Inflammatory macrophage treated with lipopolysaccharide for 4 hours (primary cell): ENCODE results near the gene MGST2.
A peak's percentile ranks its signal among the peaks of the same experiment; 100 is the strongest.

Experiments
- DNase-seq: peaks from one replicate; pipeline ENCODE4 v3.0.0-alpha.2; 2020

Gene MGST2

DNA sequence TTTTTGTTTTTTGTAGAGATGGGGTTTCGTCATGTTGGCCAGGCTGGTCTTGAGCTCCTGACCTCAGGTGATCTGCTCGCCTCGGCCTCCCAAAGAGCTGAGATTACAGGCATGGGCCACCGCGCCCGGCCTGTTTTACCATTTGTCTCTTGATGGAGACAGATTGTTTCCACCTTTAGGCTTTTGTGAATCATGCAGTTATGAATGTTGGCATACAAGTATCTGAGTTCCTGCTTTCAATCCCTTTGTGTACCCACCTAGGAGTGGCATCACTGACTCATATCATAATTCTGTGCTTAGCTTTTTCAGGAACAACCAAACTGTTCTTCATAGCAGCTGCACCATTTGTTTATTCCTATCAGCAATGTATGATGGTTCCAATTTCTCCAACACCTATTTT lies 20.2 kb upstream of the MGST2 start:
- no peak for DNase-seq

DNA sequence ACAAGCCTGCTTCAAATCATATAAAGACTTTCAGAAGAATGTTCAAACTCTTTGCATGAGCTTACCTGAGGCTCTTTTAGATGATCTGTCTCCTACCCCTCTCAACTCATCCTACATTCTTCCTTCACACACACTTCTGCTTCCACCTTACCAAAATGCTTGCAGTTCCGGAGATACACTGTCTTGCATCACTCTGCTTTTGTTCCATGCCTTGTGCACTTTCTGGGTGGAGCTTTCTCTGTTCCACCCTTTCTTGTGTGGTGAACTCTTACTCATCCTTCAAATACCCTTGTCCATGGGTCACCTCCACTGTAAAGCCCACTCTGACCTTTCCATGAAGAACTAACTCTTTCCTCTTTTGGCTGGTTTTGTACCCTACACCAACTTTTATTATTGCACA lies 18.4 kb upstream of the MGST2 start:
- DNase-seq = no peak

DNA sequence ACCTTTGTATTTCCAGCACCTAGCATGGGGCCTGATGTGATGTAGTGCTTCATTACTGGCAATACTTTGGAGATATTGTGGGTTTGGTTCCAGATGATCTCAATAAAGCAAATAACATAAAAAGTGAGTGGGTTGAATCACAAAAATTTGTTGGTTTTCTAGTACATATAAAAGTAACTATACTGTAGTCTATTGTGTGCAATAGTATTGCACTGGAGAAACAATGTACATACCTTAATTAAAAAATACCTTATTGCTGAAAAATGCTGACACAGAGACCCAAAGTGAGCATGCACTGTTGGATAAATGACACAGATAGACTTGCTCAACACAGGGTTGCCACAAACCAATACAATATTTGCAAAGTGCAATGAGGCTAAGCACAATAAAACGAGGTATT lies 17.7 kb upstream of the MGST2 start:
- DNase-seq = no peak

DNA sequence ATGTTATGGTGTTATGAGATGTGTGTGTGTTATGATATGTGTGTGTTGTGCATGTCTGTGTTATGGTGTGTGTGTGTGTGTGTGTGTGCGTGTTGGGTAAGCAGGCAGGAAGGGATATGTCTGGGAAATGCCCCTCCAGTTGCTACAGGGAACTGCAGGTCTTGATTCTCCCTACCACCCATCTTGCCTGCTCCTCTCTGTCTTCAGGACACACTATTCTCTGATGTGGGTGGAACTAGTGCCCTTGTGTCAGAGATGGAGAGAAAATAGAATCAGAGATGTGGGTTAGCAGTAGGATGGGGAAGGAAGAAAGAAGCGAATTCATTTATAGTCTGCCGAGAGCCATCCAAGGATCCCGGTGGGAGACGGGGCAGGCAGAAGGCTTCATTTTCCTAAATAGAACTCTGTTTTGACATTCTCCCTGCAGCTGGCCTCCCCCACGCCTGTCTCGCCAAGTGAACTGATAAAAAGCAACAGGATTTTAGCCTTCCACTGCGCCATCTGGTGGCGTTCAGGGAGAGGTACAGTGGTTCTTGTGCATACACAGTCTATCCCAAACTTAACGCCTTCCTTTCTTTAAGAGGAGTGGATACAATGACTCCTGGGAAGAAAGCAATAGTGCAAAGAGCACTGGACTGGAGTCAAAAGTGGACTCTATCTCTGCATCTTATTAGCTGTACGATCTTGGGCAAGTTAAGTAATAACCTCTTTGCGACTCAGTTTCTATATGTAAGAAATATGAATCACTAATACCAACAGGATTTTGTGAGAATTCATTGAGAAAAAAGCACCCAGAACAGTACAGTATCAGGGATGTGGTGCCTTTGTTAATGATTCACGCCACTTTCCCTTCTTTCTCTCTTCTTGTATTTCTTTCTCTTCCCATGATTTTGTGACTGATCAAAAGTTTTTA lies 14.1 kb upstream of the MGST2 start:
- DNase-seq = peak; percentile 65

DNA sequence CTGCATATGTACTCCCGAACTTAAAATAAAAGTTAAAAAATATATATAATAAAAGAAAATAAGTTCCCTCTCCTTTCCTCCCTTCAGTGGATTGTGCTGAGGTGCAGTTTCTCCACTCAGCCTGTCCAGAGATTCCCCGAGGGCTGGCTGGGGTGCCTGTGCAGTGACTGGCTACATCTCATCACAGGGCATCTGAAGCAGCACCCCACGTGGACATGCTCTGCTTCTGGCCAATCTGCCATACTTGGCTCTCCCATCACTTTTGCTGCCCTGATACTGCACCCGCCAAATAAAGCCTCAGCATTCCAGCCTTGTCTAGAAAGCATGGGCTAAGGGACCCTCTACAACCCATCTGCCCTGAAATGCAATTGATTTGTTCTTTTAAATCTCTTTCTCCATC lies 11.1 kb upstream of the MGST2 start:
- DNase-seq = no peak

DNA sequence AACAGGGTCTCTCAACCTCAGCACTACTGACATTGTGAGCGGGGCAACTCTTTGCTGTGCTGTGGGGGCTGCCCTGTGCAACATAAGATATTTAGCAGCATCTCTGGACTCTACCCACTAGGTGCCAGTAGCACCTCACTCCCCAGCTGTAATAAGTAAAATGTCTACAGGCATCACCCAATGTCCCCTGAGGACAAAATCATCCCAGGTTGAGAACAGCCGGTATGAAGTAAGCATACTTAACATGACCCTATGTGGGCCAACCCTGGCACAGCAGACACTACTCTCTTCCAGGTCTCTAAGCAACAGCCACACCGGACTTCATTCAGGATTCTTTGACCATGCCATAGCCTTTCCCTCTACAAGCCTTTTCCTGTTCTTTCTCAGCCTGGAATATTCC lies 10.5 kb upstream of the MGST2 start:
- peak; percentile 27 for DNase-seq

DNA sequence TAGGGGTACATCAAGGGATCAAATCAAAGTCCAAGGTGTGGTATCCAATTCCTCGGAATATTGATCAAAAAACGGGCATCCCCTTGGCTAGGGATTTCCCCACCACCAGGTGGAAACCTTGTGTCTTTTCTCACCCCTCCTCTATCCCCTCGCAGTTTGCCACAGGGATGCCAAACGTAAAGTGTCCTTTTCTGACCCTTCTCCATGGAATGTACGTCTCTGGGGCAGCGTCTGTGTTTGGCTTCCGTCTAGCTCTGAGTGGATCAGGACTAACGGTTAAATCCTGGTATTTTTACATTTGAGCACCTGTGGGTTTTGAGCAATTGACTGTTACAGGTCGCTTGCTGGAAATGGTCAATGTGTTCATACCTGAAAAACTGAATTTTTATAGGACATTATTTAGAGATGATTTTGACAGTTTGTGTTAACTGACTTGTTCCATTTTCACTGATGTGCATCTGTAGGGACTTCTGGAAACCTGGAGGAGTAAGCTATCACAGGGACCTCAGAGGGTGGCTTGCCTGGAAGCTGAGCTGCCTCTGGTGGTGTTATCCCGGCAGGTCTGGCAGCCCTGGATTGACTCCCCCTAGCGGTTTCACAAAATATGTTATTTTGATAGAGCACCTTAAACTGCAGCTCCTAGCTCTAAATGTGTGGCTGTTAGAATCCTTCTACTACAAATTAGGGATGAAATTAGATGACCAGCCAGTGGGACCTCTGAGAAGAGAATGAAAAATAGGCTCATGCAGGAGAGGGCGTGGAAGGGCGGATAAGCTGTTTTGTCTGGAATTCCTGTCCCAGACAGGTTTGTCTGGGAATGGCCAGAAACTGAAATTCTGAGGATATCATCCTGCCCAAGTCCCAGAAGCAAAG lies 8.8 kb upstream of the MGST2 start:
- peak; percentile 75 for DNase-seq

DNA sequence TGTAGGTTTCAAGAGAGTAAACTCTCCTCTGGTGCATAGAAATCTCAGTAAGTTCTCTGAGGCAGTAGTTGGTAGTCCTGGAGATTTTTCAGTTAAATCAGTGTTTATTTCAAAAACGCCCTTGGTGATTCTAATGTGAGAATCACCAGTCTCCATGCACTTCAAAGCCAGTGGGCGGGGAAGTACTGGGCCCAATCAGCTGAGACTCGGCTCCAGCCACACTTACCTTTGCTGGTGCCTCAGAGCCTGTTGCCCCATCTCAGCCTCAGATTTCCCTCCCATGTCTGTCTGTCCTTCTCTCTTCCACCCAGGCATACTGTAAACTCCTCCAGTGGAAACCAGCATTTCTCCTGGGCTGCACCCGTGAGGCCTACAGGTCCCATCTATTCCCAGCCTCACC lies 7.4 kb upstream of the MGST2 start:
- DNase-seq = no peak

DNA sequence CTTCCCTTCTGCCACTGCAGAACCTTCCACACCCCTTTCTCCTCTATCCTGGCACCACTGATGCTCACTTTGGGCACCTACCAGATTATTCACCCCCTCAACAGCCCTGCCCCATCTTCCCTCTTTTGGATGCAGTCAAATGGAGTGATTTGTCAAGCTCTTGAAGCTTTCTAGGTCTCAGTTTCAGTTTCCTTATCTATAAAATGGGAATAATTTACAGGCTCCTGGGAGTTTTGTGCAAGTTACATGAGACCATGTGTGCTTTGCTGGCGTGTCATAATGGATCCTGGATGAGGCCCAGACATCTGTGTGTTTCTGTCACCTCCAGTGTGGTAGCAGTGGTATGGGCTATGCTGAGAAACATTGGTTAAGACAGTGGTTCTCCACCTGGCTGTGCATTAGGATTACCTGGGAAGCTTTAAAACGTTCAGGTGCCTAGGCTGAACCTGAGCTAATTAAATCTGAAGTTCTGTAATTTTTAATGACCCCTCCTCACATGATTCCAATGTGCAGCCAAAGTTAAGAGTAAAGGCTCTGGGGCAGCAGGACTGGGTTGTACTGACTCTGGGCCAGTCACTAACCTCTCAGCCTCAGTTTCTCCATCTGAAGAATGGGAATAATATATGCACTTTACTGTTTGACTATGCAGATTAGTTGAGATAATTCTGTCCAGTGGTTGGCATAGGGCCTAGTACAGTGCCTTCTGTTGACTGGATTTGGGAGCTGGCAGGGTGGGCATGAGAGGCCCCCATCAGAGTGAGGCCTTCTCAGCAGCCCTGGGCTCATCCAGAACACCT lies 6.8 kb upstream of the MGST2 start:
- DNase-seq = peak; percentile 40

DNA sequence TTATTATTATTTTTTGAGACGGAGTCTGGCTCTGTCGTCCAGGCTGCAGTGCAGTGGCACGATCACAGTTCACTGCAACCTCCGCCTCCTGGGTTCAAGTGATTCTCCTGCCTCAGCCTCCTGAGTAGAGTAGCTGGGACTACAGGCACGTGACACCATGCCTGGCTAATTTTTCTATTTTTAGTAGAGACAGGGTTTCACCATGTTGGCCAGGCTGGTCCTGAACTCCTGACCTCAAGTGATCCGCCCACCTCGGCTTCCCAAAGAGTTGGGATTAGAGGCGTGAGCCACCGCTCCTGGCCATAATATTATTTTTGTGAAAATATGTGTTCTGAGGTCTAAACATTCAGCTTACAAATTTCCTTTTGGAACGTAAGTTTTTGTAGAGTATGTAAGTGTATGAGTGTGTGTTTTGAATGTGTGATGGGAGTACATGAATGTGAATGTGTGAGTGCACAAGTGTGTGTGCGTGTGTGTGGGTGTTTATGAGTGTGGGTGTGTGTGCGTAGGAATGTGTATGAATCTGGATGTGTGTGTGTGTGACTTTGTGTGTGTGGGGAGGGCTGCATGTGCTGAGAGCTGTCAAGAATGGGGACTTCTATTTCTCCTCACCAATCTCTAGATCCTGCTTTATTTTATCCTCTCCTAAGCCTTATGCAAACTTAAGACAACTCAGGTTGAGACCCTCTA lies 5.7 kb upstream of the MGST2 start:
- DNase-seq = no peak

DNA sequence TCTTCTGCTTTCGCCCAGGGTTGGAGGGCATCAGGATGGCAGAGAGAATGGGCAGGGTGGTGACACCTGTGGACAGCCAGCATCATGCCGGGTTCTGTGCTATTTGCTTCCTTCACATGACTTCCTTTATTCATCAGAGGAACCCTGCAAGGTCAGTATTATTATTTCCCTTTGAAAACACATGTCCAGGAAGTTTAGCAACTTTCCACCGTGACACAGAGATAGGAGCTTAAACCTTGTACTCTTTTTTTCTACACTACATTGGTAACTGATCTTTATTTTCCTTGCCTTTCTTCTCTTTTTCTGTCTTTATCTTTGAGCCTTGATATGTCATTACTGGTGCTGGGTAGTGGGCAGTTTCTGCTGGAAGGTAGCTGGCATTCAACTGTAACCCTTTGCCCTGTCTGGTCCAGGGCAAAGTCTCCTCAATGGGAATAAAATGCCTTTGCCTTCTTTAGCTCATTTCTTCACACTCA lies 5.0 kb upstream of the MGST2 start:
- peak; percentile 64 for DNase-seq

DNA sequence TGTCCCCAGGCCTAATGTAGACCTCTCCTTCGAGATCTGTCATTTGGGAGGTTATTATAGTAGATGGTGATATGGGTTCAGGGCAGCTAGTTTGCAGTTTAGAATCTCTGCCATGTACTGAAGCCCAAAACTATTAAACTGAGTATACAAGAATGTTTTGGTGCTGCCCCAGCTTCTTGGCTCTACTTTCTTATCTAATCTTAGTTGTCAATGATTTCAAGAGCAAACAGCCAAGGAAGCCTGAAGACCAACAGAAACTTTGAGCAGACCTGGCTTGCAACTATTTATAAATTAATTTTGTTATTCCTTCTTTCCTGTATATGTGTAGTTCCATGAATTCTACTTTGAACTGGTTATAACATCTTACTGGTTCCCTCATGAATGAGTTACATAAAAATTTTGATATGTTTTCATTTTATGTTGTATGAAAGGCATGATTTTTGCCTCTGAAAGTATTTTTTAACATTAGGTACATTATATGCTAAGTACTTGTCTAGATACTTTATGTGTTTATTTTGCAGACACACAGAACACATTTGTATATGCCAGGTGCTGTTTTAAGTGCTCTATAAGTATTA lies 2.0 kb upstream of the MGST2 start:
- DNase-seq = no peak

DNA sequence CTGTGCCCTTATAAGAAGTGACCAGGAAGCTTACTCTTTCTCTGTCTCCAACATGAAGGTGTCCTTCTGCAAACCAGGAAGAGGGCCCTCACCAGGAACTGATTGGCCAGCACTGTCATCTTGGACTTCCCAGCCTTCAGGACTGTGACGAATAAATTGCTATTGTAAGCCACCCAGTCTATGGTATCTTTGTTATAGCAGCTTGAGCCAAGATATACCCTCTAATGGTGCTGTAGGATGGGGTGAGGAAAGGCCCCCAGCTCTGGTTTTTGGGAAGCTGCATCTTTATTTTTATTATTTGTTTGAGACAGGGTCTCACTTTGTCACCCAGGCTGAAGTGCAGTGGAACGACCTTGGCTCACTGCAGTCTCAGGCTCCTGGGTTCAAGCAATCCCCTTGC lies 1.2 kb upstream of the MGST2 start:
- no peak for DNase-seq

DNA sequence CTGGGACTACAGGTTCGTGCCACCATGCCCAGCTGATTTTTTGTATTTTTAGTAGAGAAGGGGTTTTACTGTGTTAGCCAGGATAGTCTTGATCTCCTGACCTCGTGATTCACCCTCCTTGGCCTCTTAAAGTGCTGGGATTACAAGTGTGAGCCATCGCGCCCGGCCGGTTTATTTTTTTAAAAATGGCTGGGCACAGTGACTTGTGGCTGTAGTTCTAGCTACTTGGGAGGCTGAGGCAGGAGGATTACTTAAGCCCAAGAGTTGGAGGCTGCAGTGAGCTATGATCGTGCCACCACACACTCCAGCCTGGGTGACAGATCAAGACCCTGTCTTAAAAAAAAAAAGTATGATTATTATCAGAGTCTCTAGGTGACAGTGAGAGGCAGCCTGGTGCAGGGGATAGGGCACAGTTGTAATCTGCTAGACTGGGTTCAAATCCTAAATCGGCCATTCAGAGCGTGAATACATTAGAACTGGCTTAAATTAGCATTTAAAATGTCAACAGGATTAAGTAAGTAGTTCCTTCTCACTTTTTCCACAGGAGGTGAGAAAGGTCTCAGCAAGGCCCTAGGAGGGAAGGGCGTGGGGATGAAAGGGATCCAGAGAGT lies 435 bp upstream of the MGST2 start:
- no peak for DNase-seq

DNA sequence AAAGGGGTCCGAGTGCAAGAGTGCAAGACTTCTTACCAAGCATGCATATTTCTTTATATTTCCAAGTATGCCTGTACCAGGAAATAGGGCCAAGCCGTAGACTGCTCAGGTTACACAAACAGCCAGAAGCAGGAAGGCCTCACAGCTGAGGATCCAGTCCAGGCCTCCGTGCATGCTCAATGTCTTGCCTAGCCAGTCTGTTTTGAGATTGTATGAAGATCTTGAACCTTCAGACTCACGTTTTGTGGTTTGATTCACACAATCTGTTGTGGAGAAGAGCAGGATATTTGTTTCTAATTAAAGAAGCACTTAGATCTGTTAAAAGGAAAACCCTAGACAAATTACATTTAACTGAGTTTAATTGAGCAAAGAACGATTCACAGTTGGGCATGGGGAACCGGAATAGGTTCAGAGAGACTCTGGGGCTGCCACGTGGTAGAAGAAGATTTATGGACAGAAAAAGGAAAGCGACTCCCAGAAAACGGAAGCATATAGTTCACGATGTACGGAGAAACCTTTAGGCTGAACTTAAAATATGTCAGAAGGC lies 1.2 kb downstream of the MGST2 start:
- DNase-seq = peak; percentile 69

DNA sequence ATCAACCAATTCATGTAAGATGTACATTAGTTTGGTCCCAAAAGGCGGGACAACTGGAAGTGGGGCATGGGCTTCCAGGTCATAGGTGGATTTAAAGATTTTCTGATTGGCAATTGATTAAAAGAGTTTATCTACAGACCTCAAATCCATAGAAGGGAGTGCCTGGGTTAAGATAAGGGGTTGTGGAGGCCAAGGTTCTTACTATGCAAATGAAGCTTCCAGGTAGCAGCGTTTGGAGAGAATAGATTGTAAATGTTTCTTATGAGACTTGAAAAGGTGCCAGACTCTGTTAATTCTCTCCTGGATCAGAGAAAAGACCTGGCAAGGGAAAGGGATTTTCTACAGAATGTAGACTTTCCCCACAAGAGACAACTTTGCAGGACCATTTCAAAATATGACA lies 2.4 kb downstream of the MGST2 start:
- no peak for DNase-seq

DNA sequence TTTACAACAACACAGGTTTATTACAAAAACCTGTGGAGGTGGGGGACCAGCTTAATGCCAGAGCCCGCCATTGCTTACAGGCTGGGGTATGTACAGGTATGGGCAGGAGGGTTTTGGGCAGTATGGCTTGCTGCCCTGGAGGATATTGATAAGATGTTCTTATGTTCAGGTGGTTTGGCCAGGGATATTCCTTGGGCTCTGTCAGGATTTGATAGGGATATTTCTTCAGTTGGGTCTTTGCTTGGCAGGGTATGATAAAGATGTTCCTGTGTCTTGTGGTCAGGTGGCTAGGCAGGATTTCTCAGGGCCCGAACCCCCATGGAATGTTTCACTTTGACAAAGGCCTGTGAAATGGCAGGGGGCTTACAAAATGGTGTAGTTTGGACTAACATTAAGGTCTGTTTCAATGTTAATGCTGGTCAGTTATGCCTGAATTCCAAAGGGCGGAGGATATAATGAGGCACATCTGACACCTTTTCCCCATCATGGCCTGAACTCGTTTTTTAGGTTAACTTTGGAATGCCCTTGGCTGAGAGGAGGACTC lies 3.1 kb downstream of the MGST2 start:
- DNase-seq = no peak

DNA sequence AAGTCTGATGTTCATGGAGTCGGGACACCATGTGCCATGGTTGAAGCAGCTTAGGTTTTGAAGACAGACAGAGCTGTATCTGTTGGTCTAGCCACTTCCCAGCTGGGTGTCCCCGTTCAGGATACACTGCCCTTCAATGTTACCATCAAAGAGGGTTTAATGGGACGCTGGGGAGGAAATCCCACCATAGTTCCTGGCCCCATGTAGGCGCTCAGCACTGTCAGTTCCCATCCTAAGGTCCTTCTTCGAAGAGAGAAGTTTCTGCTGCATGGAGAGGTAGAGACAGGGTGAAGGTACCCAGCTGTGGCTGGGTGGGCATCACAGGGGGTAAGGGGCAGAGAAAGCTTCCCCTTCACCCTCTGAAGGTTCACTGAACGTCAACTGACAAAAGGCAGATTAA lies 3.7 kb downstream of the MGST2 start:
- DNase-seq = no peak

DNA sequence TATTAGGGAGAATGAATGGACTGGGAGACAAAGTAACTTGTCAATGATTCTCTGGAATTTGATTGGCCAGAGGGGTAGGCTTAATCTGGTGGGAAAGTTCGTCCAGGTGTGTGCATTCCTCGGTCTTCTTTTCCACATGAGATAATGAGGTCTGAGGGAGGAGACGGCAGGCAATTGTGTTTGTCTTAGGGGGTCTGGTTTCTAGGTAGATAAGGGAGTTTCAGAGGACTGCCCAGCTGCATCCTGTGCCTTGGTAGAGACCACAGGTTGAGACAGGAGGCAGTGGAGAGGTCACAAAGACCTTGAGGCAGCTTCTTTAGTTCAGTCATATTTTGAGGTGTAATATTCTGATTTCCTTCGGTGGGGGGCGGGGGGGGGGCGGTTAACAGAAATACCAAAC lies 4.3 kb downstream of the MGST2 start:
- no peak for DNase-seq

DNA sequence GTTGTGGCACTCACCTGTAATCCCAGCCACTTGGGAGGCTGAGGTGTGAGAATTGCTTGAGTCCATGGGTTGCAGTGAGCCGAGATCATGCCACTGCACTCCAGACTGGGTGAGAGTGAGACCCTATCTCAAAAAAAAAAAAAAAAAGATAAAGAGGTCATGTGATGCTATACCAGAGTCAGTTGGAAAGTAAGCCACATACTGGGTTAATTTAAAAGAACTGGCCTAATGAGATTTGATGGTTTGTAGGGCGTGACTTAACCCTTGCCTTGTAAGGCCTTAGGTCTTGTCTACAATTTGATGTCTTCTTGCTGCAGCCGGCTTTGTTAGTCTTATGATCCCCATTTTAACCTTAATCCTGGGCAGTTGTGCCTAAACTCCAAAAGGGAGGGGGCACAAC lies 5.2 kb downstream of the MGST2 start:
- no peak for DNase-seq

DNA sequence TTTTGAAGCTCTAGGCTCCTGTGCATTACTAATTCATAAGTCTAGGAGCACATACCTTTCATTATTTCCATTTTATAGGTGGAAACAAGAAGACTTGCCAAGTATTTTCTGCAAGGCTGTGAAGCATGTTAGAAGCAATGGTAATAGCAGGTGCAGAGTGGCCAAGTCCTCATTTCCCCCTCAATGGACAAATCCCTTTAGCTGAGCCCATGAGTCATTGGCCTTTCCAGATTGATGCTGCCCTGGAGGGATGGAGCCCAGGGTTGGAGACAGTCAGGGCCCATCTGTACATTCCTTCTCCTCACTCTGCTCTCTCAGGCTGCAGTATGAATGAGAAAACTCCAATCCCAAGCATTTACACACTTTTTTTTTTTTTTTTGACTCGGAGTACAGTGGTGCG lies 6.6 kb downstream of the MGST2 start:
- no peak for DNase-seq
